ENCODE data around the gene SNX2. TPM values are rescaled to one million over a fixed set of nuclear protein-coding genes. Genes with fewer than 3 reads are reported as not detected.

The SNX2 gene, protein sequence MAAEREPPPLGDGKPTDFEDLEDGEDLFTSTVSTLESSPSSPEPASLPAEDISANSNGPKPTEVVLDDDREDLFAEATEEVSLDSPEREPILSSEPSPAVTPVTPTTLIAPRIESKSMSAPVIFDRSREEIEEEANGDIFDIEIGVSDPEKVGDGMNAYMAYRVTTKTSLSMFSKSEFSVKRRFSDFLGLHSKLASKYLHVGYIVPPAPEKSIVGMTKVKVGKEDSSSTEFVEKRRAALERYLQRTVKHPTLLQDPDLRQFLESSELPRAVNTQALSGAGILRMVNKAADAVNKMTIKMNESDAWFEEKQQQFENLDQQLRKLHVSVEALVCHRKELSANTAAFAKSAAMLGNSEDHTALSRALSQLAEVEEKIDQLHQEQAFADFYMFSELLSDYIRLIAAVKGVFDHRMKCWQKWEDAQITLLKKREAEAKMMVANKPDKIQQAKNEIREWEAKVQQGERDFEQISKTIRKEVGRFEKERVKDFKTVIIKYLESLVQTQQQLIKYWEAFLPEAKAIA
- 165 TPM for polyA plus RNA-seq (ENCODE audit: insufficient read length)
- long read RNA-seq, donor 1, transcript SNX2-201 (15 exons, 2,128 nt): major isoform, 31 of 62 reads
- long read RNA-seq, donor 1, partial matches to known transcripts: 18 of 62 reads
- long read RNA-seq, donor 1, other reads (novel, unspliced or antisense): 6 of 62 reads
- long read RNA-seq, donor 2, transcript SNX2-201 (15 exons, 2,128 nt): major isoform, 21 of 51 reads
- long read RNA-seq, donor 2, transcript SNX2-206 (2 exons, 484 nt): minor isoform, 6 of 51 reads
- long read RNA-seq, donor 2, partial matches to known transcripts: 15 of 51 reads
- long read RNA-seq, donor 2, other reads (novel, unspliced or antisense): 7 of 51 reads
- long read RNA-seq, donor 3, transcript SNX2-201 (15 exons, 2,128 nt): major isoform, 17 of 22 reads
- long read RNA-seq, donor 3, partial matches to known transcripts: 0 of 22 reads
- long read RNA-seq, donor 3, other reads (novel, unspliced or antisense): 0 of 22 reads
- long read RNA-seq, donor 4, partial matches to known transcripts: 22 of 26 reads
- long read RNA-seq, donor 4, other reads (novel, unspliced or antisense): 0 of 26 reads
- long read RNA-seq, donor 5, transcript SNX2-201 (15 exons, 2,128 nt): major isoform, 45 of 290 reads
- long read RNA-seq, donor 5, transcript SNX2-206 (2 exons, 484 nt): minor isoform, 8 of 290 reads
- long read RNA-seq, donor 5, partial matches to known transcripts: 219 of 290 reads
- long read RNA-seq, donor 5, other reads (novel, unspliced or antisense): 18 of 290 reads
- long read RNA-seq, donor 6, transcript SNX2-201 (15 exons, 2,128 nt): major isoform, 17 of 137 reads
- long read RNA-seq, donor 6, transcript SNX2-202 (6 exons, 908 nt): minor isoform, 6 of 137 reads
- long read RNA-seq, donor 6, transcript SNX2-206 (2 exons, 484 nt): minor isoform, 7 of 137 reads
- long read RNA-seq, donor 6, partial matches to known transcripts: 97 of 137 reads
- long read RNA-seq, donor 6, other reads (novel, unspliced or antisense): 10 of 137 reads
- long read RNA-seq, donor 7, transcript SNX2-201 (15 exons, 2,128 nt): major isoform, 26 of 84 reads
- long read RNA-seq, donor 7, partial matches to known transcripts: 45 of 84 reads
- long read RNA-seq, donor 7, other reads (novel, unspliced or antisense): 7 of 84 reads
- long read RNA-seq, donor 8, transcript SNX2-201 (15 exons, 2,128 nt): major isoform, 14 of 62 reads
- long read RNA-seq, donor 8, partial matches to known transcripts: 47 of 62 reads
- long read RNA-seq, donor 8, other reads (novel, unspliced or antisense): 0 of 62 reads

DNA sequence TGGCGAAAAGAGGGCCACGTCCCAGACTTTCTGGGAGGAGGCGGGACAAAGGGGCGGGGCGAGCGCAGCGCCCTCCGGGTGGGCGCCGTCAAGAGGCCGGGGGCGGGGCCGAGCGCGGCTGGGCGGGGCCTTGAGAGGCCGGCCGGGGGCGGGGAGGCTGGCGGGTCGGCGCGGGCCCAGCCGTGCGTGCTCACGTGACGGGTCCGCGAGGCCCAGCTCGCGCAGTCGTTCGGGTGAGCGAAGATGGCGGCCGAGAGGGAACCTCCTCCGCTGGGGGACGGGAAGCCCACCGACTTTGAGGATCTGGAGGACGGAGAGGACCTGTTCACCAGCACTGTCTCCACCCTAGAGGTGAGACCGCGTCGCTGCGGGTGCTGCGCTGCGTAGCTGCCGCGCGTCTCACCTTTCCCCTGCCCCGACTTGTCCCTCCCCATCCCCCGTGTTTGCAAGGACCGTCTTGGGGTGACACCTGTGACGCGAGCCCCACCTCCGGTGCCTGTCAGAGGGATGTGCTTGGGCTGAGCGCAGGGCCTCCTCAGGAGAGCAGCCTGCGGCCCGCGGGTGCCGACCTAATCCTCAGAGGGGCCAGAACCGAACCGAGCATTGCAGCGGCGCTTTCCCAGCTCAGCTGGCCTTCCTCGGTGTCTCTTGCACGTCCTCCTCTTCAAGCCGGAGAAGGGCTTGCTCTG is at the start of gene SNX2:
TSS of gene SNX2 (plus strand) at position 220 of the 689 bp plus-strand sequence. CDS start at position 244, 24 bp downstream.
- DNase-seq: peak; percentile 90

- DNase-seq: no peak
Observed at GRCh38 chr5:122727112-122727541, 47.8 kb upstream of the SNX2 start.

DNA sequence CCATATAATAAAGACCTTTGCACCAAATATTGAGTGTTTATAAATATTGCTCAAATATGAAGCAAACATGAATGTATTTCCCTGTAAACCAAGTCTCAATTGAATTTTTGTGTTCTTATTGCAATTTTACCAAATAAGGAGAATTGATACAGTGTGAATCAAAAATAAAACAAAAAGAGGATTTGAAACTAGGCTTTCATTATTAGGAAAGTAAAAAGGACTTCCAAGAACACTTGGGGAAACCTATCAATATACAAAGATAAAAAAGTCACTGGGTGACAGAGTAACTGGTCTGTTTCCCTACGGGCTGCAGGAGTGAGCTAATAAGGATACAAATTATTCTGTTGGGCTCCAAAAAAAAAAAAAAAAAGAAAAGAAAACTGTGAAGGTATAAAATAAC is 44.8 kb upstream of the SNX2 start:
- no peak for DNase-seq

DNA sequence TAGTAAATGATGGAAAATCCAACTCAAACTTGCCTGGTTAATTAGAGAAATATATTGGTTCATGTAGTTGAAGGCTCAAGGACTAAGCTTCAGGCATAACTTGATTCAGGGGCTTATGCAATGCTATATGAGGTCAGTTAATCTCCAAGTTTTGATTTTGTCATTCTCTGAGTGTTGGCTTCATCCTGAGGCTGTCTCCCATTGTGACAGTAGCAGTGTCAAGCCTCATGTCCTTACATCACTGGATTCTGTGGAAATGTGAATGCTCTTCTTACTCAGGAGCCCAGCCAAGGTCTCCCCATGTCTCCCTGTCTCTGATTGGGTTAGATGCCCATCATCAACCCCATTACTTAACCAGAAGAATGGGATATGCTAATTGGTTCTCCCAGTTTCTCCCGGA is 44.4 kb upstream of the SNX2 start:
- DNase-seq: no peak

- DNase-seq: no peak
Observed at GRCh38 chr5:122736086-122736845, 38.6 kb upstream of the SNX2 start.

DNA sequence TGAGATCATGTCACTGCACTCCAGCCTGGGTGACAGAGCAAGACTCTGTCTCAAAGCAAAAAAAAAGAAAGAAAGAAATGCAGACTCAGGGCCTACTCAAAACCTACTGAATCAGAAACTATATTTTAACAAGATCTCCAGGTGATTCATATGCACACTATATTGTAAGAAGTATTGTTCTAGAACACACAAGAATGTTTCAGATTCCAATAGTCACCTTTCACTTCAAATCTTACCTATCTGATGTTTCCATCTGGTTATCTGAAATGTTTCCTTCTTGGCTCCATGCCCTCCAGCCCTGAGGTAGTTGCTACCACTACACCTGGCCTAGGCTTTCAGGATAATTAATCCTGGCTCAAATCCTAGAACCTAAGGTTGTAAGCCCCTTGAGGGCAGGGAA is 36.8 kb upstream of the SNX2 start:
- DNase-seq: no peak

- no peak for DNase-seq
Observed at GRCh38 chr5:122741681-122742080, 33.2 kb upstream of the SNX2 start.

GRCh38 chr5:122743261-122743660 is 31.6 kb upstream of the SNX2 start:
- no peak for DNase-seq

GRCh38 chr5:122745597-122745996 is 29.3 kb upstream of the SNX2 start:
- no peak for DNase-seq

DNA sequence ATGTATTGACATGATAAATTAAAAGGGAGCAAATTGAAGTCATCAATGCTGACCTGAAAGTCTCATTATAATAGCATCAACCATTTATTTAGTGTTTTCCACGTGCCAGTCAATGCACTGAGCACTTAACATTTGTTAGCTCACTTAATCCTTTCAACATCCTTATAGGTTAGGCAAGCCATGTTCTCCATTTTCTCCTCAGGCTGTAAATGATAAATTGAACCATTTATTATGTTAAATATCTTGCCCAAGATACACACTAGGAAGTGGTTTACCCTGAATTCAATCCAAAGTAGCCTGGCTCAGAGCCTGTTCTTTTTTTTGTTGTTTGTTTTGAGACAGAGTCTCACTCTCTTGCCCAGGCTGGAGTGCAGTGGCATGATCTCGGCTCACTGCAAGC is 25.0 kb upstream of the SNX2 start:
- no peak for DNase-seq

- DNase-seq: no peak
Observed at GRCh38 chr5:122751293-122751782, 23.5 kb upstream of the SNX2 start.

- no peak for DNase-seq
Observed at GRCh38 chr5:122753500-122753899, 21.4 kb upstream of the SNX2 start.

GRCh38 chr5:122755783-122756182 is 19.1 kb upstream of the SNX2 start:
- no peak for DNase-seq

DNA sequence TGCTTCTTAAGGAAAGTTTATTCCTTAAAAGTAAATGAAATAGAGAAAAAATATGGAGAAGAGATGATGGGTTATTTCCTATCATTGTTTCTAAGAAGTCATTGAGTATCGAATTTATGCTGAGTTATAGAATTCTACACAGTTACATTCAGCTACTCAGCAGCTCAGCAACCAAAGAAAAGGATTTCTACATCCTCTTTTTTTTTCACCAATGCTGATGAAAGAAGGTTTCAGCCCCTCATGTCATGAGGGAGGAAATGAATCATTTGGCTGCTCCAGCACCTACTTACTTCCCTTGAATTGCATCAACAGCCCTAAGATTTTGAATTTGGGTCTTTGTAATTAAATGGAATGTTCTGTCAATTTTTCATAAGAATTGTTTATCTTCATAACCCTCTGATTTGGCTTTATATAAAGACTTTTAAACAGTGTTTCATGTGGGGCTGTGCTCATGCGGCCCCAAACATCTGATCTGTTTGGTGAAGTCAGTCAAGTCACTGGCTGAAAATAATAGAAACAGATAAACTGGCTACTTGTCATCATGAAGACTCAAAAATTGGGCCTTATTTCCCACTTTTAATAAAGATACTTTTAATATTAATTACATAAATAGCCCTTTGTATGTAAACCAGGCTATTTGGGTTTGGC is 18.5 kb upstream of the SNX2 start:
- DNase-seq: no peak

DNA sequence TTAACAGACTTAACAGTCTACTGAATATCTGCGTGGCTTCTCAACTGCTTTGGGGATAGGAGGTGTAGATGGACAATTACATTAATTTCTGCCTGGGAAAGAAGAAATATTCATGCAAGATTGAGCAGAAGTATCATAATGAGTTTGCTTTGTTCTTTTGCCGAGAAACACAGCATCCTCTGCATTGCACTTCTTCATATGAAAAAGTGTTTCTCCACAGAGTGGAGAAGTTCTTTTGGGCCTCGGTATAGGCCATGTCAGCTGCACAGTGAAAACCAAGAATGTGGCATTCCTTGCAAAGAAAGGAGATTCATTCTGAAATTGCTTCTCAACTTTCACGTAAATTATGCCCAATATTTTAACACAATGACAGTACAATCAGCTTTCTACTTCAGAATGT is 17.6 kb upstream of the SNX2 start:
- no peak for DNase-seq

DNA sequence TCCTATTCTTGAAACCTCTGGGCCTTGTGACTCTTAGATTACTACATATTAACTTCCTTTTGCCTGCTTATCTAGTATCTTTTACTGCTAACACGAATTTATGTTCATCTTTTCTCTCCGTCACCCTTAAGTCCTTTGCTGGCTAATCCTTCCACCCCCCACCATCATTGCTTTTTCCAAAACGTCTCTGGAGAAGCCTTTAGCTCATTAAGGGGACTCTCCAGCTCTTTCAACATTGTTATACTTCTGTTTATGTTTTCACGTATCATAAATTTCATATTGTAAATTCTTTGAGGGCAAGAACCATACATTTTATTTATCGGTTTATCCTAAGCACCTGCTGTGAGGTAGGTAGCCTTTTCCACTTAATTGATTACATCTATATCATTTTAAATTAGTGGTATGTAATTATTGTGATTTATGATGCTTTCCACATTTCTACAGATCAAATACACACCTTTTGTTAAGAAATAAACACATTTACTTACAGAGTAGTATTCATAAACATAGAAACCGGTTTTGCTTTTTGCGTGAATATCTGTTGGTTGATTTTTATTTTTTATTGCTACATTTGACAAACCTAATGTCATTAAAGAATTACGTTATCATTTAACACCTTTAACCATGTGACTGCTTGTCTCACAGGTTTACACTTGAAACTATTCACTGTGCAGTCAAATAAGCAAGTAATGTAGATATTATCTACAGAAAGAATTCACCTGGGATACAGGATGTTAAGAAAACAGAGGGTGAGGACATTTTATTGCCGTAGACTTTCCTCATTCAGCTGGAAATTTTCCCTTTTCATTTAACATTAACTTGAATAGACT is 15.4 kb upstream of the SNX2 start:
- DNase-seq: no peak

DNA sequence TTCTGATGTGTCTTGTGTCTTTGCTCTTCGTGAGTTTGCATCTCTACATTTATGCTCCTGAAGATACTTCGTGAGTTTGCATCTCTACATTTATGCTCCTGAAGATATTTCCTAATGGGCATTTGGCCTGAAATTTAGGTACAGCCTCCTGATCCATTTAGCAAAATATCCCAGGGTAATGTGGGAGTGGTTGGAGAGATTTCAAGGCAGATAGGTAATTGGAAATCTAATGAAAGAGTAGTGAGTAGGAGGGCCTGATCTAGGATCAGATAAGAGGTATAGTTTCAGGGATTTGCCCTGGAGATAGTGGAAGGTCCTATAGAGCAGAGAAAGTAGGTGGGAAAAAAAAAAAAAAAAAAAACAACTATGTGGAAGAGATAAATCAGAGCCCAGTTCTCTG is 14.6 kb upstream of the SNX2 start:
- DNase-seq: no peak

GRCh38 chr5:122761115-122761514 is 13.8 kb upstream of the SNX2 start:
- no peak for DNase-seq
